NCI-H1694 (cell line): ENCODE results near the gene RBMS3.

Experiments
- DNase-seq: peaks from one replicate; lab custom pipeline; 2025; lab: John Stamatoyannopoulos, UW

Gene RBMS3

GRCh38 chr3:29576675-29577074 is 295.8 kb downstream of the RBMS3 start:
- DNase-seq = no peak

- DNase-seq = no peak
Measured at GRCh38 chr3:29577250-29577649, 296.4 kb downstream of the RBMS3 start.

- no peak for DNase-seq
Measured at GRCh38 chr3:29581311-29581710, 300.4 kb downstream of the RBMS3 start.

- peak; percentile 3 for DNase-seq
Measured at GRCh38 chr3:29582273-29582672, 301.4 kb downstream of the RBMS3 start.

- no peak for DNase-seq
Measured at GRCh38 chr3:29583861-29584260, 303.0 kb downstream of the RBMS3 start.

GRCh38 chr3:29585368-29585767 is 304.5 kb downstream of the RBMS3 start:
- DNase-seq = no peak

- no peak for DNase-seq
Measured at GRCh38 chr3:29587340-29587739, 306.5 kb downstream of the RBMS3 start.

GRCh38 chr3:29590012-29590411 is 309.1 kb downstream of the RBMS3 start:
- no peak for DNase-seq

GRCh38 chr3:29590461-29590860 is 309.6 kb downstream of the RBMS3 start:
- no peak for DNase-seq

GRCh38 chr3:29591579-29591978 is 310.7 kb downstream of the RBMS3 start:
- DNase-seq = no peak

- no peak for DNase-seq
Measured at GRCh38 chr3:29593802-29594201, 312.9 kb downstream of the RBMS3 start.

- DNase-seq = no peak
Measured at GRCh38 chr3:29594261-29594660, 313.4 kb downstream of the RBMS3 start.

GRCh38 chr3:29597376-29598008 is 316.6 kb downstream of the RBMS3 start:
- no peak for DNase-seq

- no peak for DNase-seq
Measured at GRCh38 chr3:29601861-29602585, 321.2 kb downstream of the RBMS3 start.

GRCh38 chr3:29605845-29606244 is 325.0 kb downstream of the RBMS3 start:
- DNase-seq = no peak

GRCh38 chr3:29606416-29606815 is 325.5 kb downstream of the RBMS3 start:
- no peak for DNase-seq

GRCh38 chr3:29608414-29609327 is 327.8 kb downstream of the RBMS3 start:
- no peak for DNase-seq

GRCh38 chr3:29609328-29609811 is 328.5 kb downstream of the RBMS3 start:
- no peak for DNase-seq

GRCh38 chr3:29610781-29611180 is 329.9 kb downstream of the RBMS3 start:
- DNase-seq = no peak

- DNase-seq = no peak
Measured at GRCh38 chr3:29611252-29611651, 330.4 kb downstream of the RBMS3 start.

GRCh38 chr3:29612536-29612935 is 331.7 kb downstream of the RBMS3 start:
- DNase-seq = no peak

- no peak for DNase-seq
Measured at GRCh38 chr3:29614954-29615353, 334.1 kb downstream of the RBMS3 start.
